Measurements from ENCODE around the gene TRIM16.
"Not testable (repeated sequence)": the region's sequence is repeated elsewhere in the genome, so short reads cannot be mapped to it uniquely, and the experiment has no call there.

The TRIM16 gene

DNA sequence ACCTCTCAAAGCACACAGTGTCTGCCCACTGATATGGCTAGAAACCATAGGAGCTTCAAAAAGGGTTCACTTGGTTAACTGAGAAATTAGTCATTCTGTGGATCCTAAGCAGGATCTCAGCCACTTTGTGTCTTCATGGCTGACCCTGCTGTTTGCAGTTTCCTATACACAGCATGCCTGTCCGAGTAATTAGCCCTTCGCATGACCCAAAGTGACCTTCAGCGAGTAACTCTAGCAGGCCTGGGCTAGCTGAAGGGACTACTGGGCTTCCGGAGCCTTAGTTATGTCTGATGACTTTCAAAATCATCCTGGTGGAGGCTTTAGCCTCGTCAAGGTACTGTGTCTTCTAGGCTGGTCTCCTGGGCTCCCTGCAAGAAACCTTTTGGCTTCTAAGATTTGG lies 35.7 kb downstream of the TRIM16 start:
- no peak for TF ChIP-seq ZFX (IDR thresholded peaks at IDR 0.05)
- TF ChIP-seq, protein P1, sequence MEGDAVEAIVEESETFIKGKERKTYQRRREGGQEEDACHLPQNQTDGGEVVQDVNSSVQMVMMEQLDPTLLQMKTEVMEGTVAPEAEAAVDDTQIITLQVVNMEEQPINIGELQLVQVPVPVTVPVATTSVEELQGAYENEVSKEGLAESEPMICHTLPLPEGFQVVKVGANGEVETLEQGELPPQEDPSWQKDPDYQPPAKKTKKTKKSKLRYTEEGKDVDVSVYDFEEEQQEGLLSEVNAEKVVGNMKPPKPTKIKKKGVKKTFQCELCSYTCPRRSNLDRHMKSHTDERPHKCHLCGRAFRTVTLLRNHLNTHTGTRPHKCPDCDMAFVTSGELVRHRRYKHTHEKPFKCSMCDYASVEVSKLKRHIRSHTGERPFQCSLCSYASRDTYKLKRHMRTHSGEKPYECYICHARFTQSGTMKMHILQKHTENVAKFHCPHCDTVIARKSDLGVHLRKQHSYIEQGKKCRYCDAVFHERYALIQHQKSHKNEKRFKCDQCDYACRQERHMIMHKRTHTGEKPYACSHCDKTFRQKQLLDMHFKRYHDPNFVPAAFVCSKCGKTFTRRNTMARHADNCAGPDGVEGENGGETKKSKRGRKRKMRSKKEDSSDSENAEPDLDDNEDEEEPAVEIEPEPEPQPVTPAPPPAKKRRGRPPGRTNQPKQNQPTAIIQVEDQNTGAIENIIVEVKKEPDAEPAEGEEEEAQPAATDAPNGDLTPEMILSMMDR (conservative IDR thresholded peaks at IDR 0.05), result no peak
- no peak overlapping the region for H3K27ac ChIP-seq

DNA sequence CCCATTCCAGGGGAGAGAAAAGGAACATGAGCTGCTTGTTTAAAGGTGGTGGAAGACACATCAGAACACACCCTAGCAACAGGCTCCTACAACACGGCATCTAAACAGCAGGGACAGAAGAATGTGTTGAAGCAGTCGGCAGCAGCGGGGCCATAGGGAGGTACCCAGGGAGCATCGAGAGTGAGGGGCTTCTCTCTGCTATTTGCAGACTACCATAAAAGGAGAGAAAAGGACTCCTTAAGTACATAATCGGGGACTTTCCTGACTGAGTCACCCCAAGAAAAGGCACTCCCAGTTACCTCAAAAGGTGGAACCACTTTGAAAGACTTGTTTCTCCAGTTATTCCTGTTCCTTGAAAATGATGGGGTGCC lies 38.2 kb downstream of the TRIM16 start:
- H3K27ac ChIP-seq, result not testable (repeated sequence)

DNA sequence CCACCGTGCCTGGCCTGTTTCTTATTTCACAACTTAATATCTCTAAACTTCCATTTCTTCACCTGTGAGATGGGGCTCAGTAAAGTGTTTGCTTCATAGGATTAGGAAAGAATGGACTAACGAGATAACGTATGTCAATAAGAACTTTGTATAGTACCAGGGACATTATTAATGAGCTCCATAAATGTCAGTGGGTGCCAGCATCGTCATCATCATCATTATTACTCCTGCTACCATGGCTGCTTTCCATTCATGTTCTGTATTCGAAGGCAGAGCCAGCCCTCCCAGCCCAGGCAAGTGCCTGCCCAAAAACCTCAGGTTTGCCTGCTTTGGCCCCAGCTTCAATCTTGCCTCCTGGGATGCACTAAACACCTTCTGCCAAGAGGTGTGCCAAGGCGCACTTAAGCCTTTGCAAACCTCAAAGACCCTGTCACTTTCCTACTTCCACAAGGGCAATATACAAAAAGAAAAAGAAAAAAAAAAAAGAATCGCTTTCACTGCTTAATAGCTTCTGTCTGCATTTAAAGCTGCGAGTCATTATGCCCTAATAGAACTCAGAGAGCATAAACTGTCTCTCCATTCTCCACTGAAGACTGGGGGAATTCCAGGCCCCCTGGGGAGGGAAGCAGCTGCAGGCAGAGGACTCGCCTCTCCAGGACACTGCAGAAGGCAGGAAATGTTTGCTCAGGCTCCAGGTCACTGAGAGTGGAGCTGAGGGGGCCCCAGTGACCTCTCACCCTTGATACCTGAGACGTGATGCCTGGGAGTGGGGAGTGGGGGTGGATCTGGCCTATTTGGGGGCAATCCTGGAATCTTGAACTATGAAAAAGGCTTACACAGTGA lies 38.8 kb downstream of the TRIM16 start:
- not testable (repeated sequence) for H3K27ac ChIP-seq

DNA sequence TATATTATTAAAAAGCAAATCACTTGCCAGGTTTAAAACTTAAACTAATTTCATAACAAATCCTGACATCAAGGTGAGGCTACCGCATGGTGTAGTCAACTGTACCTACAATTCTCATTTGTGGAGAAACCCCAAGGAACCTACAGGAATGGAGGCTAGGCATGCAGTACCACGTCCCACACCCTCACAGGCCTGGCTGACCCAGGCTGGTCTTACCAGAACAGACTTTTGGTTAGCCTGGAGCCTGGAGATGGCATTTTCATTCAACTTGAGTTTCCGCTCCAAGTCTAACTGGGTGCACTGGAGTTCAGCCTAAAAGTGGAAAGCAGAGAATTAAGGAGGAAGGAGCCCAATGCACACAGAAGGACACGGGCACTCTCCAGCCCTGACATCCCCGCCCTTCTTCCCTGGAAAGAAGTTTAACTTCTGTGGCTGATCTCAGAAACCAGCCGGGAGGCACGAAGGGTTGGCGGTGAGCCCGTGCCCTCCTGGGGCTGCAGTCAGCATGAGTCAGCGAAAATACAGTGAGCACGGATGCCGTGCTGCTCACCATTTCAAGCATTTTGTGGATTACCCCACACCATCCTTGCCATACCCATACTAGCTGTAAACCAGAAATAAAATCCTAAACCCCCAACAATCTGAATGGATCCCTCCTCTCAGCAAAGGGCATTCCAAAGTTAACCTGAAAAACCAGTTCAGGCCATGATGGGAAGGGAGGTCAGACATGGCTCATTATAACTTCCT lies 41.4 kb downstream of the TRIM16 start:
- H3K27ac ChIP-seq, result peak overlapping the region; percentile 50

DNA sequence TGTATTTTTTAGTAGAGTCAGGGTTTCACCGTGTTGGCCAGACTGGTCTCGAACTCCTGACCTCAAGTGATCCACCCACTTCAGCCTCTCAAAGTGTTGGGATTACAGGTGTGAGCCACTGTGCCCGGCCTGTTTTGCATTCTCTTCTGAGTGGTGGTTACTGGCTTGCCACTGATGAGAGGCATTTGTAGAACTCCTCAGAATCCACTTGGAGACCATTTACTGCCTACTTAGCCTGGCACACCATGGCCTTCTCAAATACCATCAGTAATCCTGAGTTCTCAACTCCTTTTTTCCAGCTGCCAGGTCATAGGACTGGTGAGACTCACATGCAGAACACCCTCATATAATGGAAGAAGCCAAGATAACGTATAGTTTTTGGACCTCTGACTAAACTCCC lies 42.1 kb downstream of the TRIM16 start:
- H3K27ac ChIP-seq, result peak overlapping the region; percentile 27

DNA sequence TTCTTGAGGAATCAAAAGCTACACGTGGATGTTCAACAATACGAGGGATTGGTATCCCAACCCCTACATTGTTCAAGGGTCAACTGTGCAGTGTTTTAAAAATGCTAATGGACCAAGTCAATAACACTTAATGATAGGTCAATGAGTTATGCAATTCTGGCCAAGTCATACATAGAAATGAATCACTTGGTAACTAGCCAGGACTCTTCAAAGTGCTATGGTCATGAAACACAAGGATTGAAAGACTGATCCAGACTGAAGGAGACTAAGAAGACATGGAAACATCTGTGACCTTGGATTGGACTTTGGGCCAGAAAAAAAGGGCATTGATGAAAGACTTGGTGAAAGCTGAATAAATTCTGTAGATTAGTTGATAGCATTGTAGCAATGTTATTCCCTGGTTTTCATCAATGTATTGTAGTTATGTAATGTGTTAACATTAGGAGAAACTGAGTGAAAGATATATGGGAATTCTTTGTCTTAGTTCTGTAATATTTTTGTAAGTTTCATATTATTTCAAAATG lies 53.1 kb downstream of the TRIM16 start:
- not testable (repeated sequence) for H3K27ac ChIP-seq

DNA sequence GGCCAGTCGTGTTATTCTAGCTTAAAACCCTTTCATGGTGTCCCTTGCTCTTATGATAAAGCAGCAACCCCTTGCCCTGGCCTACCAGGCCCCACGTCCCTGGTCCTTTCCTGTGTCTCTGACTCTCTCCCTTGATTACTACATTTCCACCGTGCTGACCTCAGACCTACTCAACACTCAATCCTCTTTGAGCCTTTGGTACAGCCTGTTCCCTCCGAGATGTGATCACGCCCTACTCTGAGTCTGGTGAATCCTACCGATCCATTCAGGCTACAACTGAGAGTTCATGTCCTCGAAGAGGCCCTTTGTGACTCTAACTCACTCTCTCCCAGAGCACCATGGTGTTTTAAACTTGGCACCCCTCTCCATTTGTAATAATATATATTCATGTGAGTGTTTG lies 54.1 kb downstream of the TRIM16 start:
- H3K27ac ChIP-seq, result not testable (repeated sequence)

DNA sequence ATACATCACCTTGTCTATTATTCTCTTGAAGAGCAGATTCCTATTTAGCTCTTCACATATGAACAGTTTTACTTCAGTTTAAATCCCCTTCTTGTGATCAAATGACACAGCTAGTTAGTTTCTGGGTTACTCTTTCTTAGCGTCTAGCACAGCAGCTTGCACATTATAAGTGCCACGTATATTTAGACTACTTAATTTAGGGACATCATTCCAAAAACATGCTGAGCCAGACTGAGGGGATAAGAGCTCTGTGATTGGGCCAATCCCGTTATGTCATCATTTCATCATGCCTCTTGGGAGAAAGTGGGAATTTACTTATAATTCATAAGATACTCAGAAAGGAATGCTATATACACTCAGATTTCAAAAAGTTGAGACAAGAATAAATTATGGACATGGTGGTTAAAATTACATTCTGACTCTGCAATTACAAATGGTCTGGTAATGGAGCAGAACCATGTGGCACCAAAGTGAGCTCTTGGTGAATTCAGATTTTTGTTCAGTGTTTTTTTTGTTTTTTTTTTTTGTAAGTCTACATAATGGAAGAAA lies 60.4 kb downstream of the TRIM16 start:
- not testable (repeated sequence) for H3K27ac ChIP-seq

DNA sequence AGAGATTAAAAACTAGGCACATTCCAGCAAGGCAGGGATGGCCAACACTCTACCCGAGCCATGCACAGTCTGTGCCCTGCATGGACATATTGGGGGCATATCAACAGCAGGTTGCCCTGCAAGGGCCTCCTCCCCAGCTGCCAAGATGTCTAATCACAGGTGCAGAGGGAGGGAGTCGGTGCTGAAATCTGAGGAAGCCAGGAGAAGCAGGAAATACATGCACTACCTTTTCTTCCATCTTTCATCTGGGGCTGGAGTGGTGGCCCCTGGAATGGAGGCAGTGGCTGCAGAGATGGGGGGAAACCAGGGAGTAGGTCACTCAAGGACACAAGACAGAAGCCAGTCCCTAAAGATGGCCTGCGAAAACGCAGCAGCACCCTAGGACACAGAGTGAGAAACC lies 60.9 kb downstream of the TRIM16 start:
- not testable (repeated sequence) for H3K27ac ChIP-seq

DNA sequence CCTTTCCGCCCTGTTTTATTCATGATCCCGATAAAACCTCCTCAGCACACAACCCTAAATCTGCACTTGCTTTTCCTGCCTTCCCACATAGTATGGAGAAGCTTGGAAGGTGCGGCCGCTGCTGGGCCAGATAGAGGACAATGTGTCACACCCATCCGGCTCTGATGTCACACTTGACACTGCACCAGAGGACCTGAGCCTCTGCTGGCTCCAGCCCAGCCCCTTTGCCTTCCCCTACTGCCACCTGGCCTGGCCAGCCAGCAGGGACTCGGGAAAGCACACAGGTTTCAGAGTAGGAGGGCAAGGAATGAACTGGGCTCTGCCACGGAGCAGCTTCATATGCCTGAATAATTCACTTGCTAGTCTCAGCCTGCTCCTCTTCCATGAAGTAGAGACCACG lies 62.0 kb downstream of the TRIM16 start:
- H3K27ac ChIP-seq, result not testable (repeated sequence)

DNA sequence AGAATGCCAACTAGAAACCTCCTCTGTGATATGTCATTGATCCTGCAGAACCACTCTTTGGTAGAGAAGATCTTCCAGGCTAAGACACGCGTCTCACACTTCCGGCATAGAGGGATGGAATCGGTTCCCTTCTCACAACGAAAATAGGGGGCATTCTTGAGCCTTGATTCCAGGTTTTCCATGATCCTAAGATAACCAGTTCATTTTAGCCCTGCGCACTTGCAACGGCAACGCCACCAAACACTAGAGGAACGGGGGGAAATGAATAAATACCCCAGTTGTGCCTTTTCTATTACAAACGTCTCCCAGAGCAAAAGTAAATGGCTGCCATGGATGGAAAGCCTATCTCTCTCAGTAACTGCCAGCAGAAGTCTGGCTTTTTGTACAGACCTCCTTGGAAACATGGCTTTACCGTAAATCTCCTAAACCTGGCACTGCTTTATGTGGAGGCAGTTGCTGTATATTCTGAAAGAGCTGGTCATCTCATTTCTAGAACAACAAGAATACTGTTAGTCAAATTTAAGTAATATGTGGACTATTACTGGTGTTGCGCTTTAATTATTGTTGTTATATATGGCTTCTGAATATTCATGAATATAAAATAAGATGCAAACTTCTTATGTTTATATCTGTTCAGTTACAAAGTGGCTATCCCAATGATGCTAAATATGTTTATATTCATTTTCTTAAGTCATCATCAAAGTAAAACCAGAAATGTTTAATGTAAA lies 64.6 kb downstream of the TRIM16 start, which contains the start of gene FBXW10B:
TSS of gene FBXW10B (minus strand) at position 374 of the 728 bp plus-strand sequence. CDS start at position 182, 192 bp downstream.
- not testable (repeated sequence) for H3K27ac ChIP-seq

DNA sequence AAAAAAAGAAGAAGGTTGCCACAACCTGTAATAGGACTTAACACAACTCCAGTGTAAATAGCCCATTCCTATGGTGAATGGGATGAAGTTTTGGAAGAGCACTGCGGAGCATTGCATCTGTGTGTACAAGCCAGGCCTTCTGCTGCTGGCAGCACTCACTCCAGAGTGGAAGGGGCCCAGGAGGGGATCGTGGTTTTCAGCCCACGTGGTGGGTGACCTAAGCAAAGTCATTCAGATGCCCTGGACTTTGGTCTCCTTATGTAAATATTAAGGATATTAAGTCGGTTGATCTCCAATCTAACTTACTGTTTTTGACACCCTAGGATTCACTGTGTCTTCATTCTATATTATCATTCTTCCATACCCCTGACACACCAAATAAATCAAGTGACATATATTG lies 67.3 kb downstream of the TRIM16 start:
- H3K27ac ChIP-seq, result not testable (repeated sequence)

DNA sequence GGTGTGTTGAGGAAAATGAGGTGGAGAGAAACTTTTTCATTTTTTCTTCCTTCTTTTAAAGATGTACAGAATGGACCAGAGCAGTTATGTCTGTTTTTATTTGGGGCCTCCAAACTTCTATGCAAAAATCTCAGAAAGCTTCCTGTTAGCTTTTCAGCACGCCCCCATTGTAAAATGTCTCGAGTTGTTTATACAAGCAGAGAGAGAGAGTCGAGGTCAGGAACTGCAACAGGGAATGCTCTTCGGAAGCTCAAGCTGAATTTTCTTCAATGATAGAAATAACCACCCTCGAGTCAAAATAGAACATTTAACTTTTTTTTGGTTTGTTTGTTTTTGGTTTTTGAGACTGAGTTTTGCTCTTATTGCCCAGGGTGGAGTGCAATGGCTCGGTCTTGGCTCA lies 68.3 kb downstream of the TRIM16 start:
- not testable (repeated sequence) for H3K27ac ChIP-seq

DNA sequence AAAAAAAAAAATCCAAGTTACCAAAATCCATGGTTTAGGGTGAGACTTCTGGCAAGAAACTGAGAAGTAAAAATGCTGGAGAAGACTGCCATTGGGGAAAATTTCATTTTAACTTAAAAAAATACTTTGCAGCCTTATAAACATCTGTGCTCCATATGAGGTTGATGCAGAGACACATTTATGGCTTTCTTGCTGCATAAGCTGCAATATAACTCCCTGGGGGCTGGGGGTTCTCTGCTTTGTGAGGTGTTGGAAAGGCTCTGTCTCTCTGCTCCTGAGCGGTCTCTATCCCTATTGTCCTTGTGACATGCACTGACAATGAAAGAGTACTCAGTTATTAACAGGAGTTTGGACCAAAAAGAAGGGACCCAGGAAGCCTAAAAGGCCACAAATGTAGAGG lies 71.0 kb downstream of the TRIM16 start:
- H3K27ac ChIP-seq, result not testable (repeated sequence)

DNA sequence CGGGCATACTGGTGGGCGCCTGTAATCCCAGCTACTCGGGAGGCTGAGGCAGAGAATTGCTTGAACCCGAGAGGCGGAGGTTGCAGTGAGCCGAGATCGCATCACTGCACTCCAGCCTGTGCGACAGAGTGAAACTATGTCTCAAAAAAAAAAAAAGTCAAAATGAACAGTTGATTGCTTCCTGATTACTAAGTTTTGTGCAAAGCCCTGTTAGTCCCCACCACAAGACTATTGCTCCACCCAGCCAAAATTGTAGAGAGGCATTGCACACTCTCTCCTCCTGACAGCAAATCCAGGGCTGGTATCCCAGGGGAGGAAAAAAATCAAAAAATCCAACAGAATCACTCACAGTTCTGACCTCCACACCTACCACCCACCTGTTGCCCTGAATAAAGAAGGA lies 91.2 kb downstream of the TRIM16 start:
- not testable (repeated sequence) for H3K27ac ChIP-seq

DNA sequence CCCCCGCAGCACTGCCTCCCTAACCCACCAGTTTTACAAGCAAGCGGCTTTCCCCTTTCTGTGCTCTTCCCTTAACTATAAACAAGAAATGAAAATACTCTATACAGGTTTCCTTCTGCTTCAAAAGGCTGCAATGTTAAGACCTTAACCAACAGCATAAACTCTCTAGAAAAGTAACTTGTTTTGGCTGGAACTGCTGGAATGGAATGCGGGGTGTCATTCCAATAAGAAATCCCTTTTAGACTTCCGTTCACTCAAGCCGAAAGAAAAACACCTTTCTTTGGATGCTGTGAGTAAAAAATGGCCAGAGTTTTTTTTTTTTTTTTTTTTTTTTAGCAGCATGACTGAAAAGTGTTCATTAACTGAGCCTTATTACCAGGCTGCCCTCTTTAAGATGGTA lies 92.1 kb downstream of the TRIM16 start:
- H3K27ac ChIP-seq, result not testable (repeated sequence)

DNA sequence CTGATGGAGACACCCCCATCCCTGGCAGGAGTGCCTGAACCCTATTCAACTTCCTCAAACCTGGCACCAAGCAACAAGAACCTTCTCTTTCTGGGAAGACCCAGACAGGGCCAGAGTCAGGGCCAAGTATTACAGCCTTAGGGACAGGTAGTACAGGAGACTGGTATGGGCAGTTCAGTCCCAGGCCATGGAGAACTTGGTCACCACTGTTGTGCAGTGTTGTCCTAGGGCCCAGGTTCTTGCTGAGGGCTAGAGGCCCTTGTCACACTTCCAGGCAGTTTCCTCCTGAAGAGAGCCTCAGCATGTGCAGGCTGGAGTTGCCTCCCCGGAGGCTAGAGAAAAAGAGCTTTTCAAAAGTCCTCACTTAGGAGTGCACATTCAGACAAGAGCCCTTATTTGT lies 93.3 kb downstream of the TRIM16 start:
- H3K27ac ChIP-seq, result not testable (repeated sequence)

DNA sequence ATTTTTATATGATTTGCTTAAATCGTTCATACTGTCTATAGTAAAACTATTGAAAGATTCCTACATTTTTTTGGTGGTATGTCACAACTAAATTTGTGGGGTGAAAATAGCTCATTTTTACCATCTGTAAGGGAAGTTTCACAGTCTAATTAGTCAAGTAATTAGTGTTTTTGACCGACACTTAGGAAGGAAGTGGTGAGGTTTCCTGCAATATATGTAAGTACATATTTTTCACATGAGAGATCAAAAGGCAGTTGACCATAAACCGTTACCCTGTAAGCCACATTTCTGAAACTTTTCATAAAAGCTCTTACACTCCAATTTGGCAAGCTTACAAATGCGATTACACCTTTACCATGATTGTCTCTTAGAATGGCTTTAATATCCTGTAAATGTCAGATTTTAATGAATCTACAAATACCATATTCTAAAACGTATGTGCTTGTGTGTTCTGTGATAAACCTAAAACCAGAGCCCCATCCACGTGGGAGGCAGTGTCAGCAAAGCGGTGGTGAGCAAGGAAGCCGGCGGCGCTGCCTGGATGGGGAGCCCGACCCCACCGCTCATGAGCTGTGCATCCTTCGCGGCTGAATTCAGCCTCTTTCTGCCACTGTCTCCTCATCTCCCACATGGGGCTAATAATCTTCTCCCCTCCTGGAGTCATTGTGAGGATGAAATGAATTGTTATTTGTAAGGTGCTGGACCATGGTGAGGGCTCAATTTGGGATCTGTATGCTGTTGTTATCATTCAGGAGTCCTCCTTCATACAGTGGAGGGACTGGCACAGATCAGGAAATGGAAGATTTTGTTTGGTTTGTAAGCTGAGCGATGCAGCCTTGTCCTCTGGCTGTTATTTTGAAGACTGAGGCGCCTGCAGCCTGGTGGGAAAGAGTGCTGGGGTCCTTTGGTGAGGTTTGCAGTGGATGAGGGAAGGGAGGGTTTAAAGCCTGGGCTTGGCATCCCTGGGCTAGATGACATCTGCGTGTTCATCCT lies 94.3 kb downstream of the TRIM16 start:
- H3K27ac ChIP-seq, result not testable (repeated sequence)

DNA sequence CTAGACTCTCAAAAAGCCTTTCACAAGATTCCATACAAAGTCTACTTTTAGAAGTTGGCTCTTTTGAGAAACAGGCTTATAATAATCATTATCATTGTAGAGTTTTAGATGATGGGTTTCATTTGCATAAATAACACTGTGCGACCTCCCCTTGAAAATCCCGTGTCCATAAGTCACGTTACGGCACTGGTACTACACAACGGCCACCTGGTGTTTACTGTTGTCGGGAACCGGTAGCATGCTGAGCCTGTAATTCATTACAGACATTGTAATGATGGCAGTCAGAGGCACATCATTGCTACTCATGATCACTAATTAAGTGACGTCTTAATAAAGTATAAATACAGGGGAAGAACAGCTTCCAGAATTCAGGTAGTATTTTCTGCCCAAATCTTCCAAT lies 96.1 kb downstream of the TRIM16 start:
- H3K27ac ChIP-seq, result not testable (repeated sequence)

Measured in C4-2B (cell line).